Measurements from ENCODE around the gene GLCE.
"Not testable (repeated sequence)": the region's sequence is repeated elsewhere in the genome, so short reads cannot be mapped to it uniquely, and the experiment has no call there.

- not testable (repeated sequence) for TF ChIP-seq POU6F1 (CRISPR knock-in tag; IDR thresholded peaks at IDR 0.05; ENCODE audit: borderline replicate concordance, low read depth); BACH2 (CRISPR knock-in tag; IDR thresholded peaks at IDR 0.05; ENCODE audit: borderline replicate concordance); ZNF565 (CRISPR knock-in tag; conservative IDR thresholded peaks at IDR 0.05; ENCODE audit: low read depth); RARB (CRISPR knock-in tag; IDR thresholded peaks at IDR 0.05); TOX (CRISPR knock-in tag; IDR thresholded peaks at IDR 0.05; ENCODE audit: borderline replicate concordance); SNAI2 (CRISPR knock-in tag; IDR thresholded peaks at IDR 0.05); ARNTL (CRISPR knock-in tag; IDR thresholded peaks at IDR 0.05; ENCODE audit: borderline replicate concordance, low read depth); PATZ1 (CRISPR knock-in tag; IDR thresholded peaks at IDR 0.05; ENCODE audit: borderline replicate concordance); TSHZ2 (CRISPR knock-in tag; IDR thresholded peaks at IDR 0.05); GLIS3 (CRISPR knock-in tag; IDR thresholded peaks at IDR 0.05); TCF4 (CRISPR knock-in tag; IDR thresholded peaks at IDR 0.05; ENCODE audit: borderline replicate concordance); ZFP30 (CRISPR knock-in tag; IDR thresholded peaks at IDR 0.05); ESRRG (CRISPR knock-in tag; IDR thresholded peaks at IDR 0.05)
These were observed 131.2 kb downstream of the GLCE start for GRCh38 chr15:69291651-69292050.

Data from SK-N-SH treated with all-trans-retinoic acid at 6 μM for 48 hours (cell line).